Esophagus (tissue), 2 donors: Measurements from ENCODE around the gene SAMD4A. TPM values are rescaled to one million over a fixed set of nuclear protein-coding genes. Genes with fewer than 3 reads are reported as not detected.

Source experiments
- H3K27ac ChIP-seq, 2 donors: one replicate each; pipeline ENCODE4 v1.5.1; 2013; ENCODE audit warnings: low read depth in 2 of 2, mild to moderate bottlenecking in 2 of 2, inconsistent platforms in 1 of 2, low read length in 1 of 2, moderate library complexity in 1 of 2
- H3K27me3 ChIP-seq, 2 donors: one replicate each; pipeline ENCODE4 v1.6.1; 2013; ENCODE audit warnings: low read length in 2 of 2, control low read depth in 1 of 2, mild to moderate bottlenecking in 1 of 2; ENCODE audit not compliant: insufficient read depth in 2 of 2, control insufficient read depth in 1 of 2
- H3K36me3 ChIP-seq, 2 donors: one replicate each; pipeline ENCODE4 v1.6.1; 2013; ENCODE audit warnings: low read length in 1 of 2; ENCODE audit not compliant: control insufficient read depth in 2 of 2, insufficient read depth in 2 of 2
- H3K4me1 ChIP-seq, 2 donors: one replicate each; pipeline ENCODE4 v1.6.1; 2013; ENCODE audit warnings: low read length in 1 of 2; ENCODE audit not compliant: control insufficient read depth in 2 of 2, insufficient read depth in 2 of 2
- H3K4me3 ChIP-seq, 2 donors: one replicate each; pipeline ENCODE4 v1.5.1; 2013; ENCODE audit warnings: low read length in 2 of 2, mild to moderate bottlenecking in 2 of 2, low read depth in 1 of 2, moderate library complexity in 1 of 2
- H3K9me3 ChIP-seq, 2 donors: one replicate each; pipeline ENCODE4 v1.6.1; 2013; ENCODE audit warnings: mild to moderate bottlenecking in 2 of 2, low read depth in 1 of 2, low read length in 1 of 2, moderate library complexity in 1 of 2; ENCODE audit not compliant: control insufficient read depth in 2 of 2, insufficient read depth in 1 of 2
- WGBS, 2 donors: extraction: QIAGEN DNeasy Blood & Tissue Kit; methylation state at CpG; one replicate each; pipeline ENCODE4 v1.1.7; 2013; 5-methylcytosine and 5-hydroxymethylcytosine counted together
- polyA plus RNA-seq, 2 donors: library from polyadenylated mRNA; stranded (reverse); fragments of 200-250 nt; gene quantifications; one replicate each; pipeline ENCODE4 v1.2.3, GENCODE V29; 2013
- donor health status: healthy with polysubstance abuse.
- donor health status: Bipolar disorder and iron deficiency.

SAMD4A gene
- polyA plus RNA-seq, 2 donors, result 1.1 to 1.7 TPM

DNA sequence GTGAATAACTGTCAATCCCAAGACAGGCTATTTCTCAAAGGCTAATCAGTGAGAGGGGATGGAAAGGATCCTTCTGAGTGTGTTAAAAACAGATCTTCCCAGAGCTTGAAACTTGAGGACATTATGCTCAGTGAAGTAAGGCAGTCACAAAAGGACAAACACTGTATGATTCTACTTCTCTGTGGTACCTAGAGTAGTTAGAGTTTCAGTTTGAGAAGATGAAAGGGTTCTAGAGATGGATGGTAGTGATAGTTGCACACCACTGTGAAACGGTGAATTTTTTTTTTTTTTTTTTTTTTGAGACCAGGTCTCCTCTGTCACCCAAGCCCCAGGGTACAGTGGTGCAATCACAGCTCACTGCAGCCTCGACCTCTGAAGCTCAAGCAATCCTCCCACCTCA, 133.8 kb downstream of the SAMD4A start:
- Histone ChIP-seq H3K27me3 (no peaks in the 10 kb centered on the region), H3K36me3 (no peaks in the 10 kb centered on the region), H3K9me3 (no peaks in the 10 kb centered on the region), H3K4me3 (no peak overlapping the region), H3K4me1 (peaks cover 0 to 2% of the 10 kb centered on the region in 2 donors), H3K27ac (no peak overlapping the region)
- 55 to 80% methylated on average over 2 of the region's 2 CpGs for WGBS, 2 donors

DNA sequence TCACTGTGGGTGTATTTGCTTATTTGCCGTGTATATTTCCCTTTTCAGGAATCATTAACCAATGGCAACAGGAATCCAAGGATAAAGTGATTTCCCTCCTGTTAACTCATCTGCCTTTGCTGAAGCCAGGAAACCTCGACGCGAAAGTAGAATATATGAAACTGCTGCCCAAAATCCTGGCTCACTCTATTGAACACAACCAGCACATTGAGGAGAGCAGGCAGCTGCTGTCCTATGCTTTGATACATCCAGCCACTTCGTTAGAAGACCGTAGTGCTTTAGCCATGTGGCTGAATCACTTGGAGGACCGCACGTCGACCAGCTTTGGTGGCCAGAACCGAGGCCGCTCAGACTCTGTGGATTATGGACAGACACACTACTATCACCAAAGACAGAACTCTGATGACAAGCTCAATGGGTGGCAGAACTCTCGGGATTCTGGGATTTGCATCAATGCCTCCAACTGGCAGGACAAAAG, 135.1 kb downstream of the SAMD4A start:
- Histone ChIP-seq H3K4me1 (peaks cover 0 to 2% of the 10 kb centered on the region in 2 donors), H3K27ac (no peak overlapping the region), H3K4me3 (no peak overlapping the region), H3K9me3 (no peaks in the 10 kb centered on the region), H3K36me3 (no peaks in the 10 kb centered on the region), H3K27me3 (no peaks in the 10 kb centered on the region)
- WGBS, 2 donors, result 84 to 94% methylated on average over 12 of the region's 12 CpGs

DNA sequence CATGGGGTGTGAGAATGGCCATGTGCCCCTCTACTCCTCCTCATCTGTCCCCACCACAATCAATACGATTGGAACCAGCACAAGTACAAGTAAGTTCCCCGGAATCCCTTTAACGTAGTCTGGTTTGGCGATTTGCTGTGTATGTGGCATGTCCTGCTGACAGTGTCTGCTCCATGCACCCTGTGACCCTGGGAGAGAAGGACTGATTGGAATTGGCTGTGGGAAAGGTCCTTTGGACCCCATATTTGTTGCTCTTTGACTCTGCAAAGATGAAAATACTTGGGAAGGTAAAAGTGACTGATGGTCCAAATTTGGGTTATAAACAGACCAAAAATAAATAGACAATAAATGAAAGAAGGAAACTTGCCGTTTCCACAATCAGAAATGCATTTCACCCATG, 135.6 kb downstream of the SAMD4A start:
- Histone ChIP-seq H3K36me3 (no peaks in the 10 kb centered on the region), H3K9me3 (no peaks in the 10 kb centered on the region), H3K27ac (no peak overlapping the region), H3K4me3 (no peak overlapping the region), H3K4me1 (peaks cover 0 to 2% of the 10 kb centered on the region in 2 donors), H3K27me3 (no peaks in the 10 kb centered on the region)
- WGBS, 2 donors, result 90 to 93% methylated on average over 5 of the region's 5 CpGs

DNA sequence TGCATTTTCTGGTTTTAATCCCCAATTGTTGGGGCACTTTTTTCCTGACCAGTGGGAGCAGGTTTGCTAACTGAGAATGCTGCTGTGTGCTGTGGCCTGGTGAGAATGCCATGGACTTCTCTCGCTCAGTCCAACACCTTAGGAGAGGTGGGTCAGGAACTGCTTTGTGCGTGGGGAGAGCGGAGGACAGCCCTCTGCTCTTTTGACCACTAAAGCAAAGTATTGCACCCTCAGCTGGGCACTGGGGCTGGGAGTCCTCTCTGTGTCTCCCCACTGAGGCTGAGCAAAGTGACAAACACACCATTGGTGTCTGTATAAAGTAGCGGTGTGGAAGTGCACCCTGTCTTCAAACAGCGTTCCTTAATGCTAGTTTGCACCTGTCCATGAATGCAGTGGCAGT, 136.2 kb downstream of the SAMD4A start:
- WGBS, 2 donors, result 89 to 90% methylated on average over 5 of the region's 5 CpGs
- Histone ChIP-seq H3K4me1 (peaks cover 0 to 2% of the 10 kb centered on the region in 2 donors), H3K27ac (no peak overlapping the region)

DNA sequence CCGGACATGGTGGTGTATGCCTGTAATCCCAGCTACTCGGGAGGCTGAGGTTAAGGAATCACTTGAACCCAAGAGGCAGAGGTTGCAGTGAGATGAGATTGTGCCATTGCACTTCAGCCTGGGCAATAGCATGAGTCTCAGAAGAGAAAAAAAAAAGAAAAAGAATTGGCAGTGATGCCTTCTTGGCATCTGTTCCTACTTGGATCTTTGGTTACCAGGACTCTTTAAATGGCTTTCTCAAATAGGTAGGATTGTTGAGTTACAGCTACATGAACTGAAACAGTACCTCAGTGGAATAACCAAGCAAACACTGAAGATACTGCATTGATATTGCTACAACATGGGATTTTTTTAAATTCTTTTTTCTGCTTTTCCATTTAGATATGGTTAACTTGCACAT, 136.8 kb downstream of the SAMD4A start:
- H3K4me1 ChIP-seq, result peaks cover 0 to 2% of the 10 kb centered on the region in 2 donors
- H3K36me3 ChIP-seq, result no peaks in the 10 kb centered on the region
- H3K27ac ChIP-seq, result no peak overlapping the region
- 86 to 91% methylated on average over 2 of the region's 2 CpGs for whole genome bisulfite sequencing, 2 donors
- no peaks in the 10 kb centered on the region for H3K9me3 ChIP-seq
- H3K4me3 ChIP-seq, result no peak overlapping the region
- H3K27me3 ChIP-seq, result no peaks in the 10 kb centered on the region

More for the DNA sequence above, 136.2 kb downstream of the SAMD4A start:
- Histone ChIP-seq H3K9me3 (no peaks in the 10 kb centered on the region), H3K27me3 (no peaks in the 10 kb centered on the region), H3K36me3 (no peaks in the 10 kb centered on the region), H3K4me3 (no peak overlapping the region)

DNA sequence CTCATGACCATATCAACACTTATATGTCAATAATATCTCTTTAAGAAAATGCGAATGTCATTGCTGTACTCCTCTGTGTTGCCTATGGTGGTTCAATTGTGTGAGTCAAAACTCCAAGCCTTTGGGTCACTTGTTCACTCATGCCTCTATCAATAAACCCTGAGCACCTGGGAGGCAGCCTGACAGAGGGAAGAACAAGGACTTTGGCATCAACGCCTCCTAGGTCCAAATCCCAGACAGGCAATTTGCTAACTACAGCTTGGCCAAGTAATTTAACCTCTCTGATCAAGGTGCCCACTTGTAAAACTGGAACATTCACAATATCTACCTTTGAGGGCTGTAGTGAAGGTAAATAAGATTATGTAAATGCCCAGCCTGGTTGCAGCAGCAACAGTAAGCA, 137.8 kb downstream of the SAMD4A start:
- 93 to 95% methylated on average over 2 of the region's 2 CpGs for WGBS, 2 donors
- no peak overlapping the region for H3K27ac ChIP-seq
- H3K4me1 ChIP-seq, result no peaks in the 10 kb centered on the region
- no peaks in the 10 kb centered on the region for H3K36me3 ChIP-seq
- H3K27me3 ChIP-seq, result no peaks in the 10 kb centered on the region
- H3K4me3 ChIP-seq, result no peak overlapping the region
- H3K9me3 ChIP-seq, result no peaks in the 10 kb centered on the region

DNA sequence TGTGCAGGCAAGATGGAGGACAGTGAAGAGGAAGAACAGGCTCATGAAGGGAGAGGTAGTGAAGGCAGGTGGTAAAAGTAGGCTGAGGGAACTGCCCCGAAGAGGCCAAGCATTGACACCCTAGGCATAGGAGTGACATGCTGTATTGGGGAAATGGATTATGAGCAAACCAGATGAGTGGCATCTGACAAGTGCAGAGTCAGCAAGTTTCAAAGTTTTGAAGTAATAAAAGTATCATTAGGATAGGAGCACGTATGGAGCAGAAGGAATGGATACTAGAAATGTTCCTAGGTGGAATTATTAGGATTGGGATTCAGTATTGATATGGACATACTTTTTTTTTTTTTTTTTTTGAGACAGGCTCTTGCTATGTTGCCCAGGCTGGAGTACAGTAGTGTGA, 139.8 kb downstream of the SAMD4A start:
- Histone ChIP-seq H3K36me3 (no peaks in the 10 kb centered on the region), H3K4me1 (no peaks in the 10 kb centered on the region), H3K4me3 (no peak overlapping the region), H3K27me3 (no peaks in the 10 kb centered on the region), H3K9me3 (no peaks in the 10 kb centered on the region), H3K27ac (no peak overlapping the region)
- WGBS, 2 donors, result 85 to 89% methylated on average over 2 of the region's 2 CpGs

DNA sequence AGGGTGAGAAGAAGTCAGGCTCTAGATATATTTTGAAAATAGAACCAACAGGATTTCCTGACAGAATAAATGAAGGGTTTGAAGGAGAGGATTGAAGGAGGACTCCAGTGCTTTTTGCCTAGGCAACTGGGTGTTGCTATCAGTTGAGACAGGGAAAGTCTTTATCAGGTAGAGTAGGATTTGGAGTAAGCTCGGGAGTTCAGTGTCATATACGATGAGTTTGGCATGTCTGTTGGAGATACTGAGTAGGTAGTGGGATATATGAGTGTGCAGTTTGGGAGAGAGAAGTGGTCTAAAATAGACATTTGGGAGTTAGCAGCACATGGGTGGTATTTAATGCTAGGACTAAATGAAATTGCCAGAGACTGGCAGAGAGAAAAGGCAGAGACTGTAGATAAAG, 141.2 kb downstream of the SAMD4A start:
- H3K4me3 ChIP-seq, result no peak overlapping the region
- no peaks in the 10 kb centered on the region for H3K4me1 ChIP-seq
- 92 to 98% methylated on average over 2 of the region's 2 CpGs for WGBS, 2 donors
- no peaks in the 10 kb centered on the region for H3K9me3 ChIP-seq
- H3K27ac ChIP-seq, result no peak overlapping the region
- H3K27me3 ChIP-seq, result no peaks in the 10 kb centered on the region
- H3K36me3 ChIP-seq, result no peaks in the 10 kb centered on the region

DNA sequence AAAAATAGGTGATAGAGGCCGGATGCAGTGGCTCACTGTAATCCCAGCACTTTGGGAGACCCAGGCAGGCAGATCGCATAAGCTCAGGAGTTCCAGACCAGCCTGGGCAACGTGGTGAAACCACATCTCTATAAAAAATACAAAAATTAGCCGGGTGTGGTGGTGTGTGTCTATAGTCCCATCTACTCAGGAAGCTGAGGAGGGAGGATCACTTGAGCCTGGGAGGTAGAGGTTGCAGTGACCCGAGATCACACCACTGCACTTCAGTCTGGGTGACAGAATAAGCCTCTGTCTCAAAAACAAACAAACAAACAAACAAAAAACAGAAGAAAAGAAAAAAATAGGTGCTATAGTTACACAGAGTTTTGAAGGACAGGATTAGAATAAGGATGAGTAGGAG, 142.1 kb downstream of the SAMD4A start:
- WGBS, 2 donors, result 83 to 89% methylated on average over 5 of the region's 5 CpGs
- no peak overlapping the region for H3K27ac ChIP-seq

DNA sequence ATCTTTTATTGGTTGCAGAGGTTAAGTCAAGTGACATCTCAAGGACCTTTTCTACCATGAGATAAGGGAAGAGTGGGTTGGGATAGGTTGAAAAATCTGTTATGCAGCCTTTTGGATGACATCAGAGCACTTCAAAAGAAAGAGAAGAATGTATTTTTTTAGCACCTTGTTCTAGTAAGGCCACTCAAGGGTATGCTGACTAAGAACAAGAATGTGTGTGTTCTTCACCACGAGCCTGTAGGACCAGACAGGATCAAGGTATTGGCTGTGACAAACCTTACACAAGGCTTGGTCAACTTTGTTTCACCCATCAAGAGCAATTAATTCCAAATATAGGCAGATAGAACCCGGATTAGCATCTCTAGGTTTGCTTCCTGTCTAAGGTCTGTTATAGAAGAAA, 142.5 kb downstream of the SAMD4A start:
- WGBS, 2 donors, result 71 to 72% methylated on average over 2 of the region's 2 CpGs
- Histone ChIP-seq H3K27ac (no peak overlapping the region), H3K36me3 (no peaks in the 10 kb centered on the region), H3K4me3 (no peak overlapping the region), H3K4me1 (no peaks in the 10 kb centered on the region), H3K27me3 (no peaks in the 10 kb centered on the region), H3K9me3 (no peaks in the 10 kb centered on the region)

More for the DNA sequence above, 142.1 kb downstream of the SAMD4A start:
- Histone ChIP-seq H3K36me3 (no peaks in the 10 kb centered on the region), H3K27me3 (no peaks in the 10 kb centered on the region), H3K9me3 (no peaks in the 10 kb centered on the region), H3K4me3 (no peak overlapping the region), H3K4me1 (no peaks in the 10 kb centered on the region)
